Stomach (tissue), 4 donors: ENCODE results near the gene MRPL17.

Experiments
- EP300 ChIP-seq: sonication (generic); formaldehyde crosslinking; IDR thresholded peaks from one replicate; pipeline ENCODE4 v1.6.1; 2017; ENCODE audit warnings: antibody characterized with exemption
- TF ChIP-seq, protein P1 (sequence below), 7 experiments: fragments of 450-650 bp in 4 of 7; fragments of 200-600 bp in 3 of 7; sonication (generic) in 3 of 7; IDR thresholded peaks; one replicate each; pipeline ENCODE4 v1.5.1; 2016 to 2019; ENCODE audit warnings: antibody characterized with exemption in 7 of 7, control low read depth in 2 of 7, mild to moderate bottlenecking in 1 of 7

DNA sequence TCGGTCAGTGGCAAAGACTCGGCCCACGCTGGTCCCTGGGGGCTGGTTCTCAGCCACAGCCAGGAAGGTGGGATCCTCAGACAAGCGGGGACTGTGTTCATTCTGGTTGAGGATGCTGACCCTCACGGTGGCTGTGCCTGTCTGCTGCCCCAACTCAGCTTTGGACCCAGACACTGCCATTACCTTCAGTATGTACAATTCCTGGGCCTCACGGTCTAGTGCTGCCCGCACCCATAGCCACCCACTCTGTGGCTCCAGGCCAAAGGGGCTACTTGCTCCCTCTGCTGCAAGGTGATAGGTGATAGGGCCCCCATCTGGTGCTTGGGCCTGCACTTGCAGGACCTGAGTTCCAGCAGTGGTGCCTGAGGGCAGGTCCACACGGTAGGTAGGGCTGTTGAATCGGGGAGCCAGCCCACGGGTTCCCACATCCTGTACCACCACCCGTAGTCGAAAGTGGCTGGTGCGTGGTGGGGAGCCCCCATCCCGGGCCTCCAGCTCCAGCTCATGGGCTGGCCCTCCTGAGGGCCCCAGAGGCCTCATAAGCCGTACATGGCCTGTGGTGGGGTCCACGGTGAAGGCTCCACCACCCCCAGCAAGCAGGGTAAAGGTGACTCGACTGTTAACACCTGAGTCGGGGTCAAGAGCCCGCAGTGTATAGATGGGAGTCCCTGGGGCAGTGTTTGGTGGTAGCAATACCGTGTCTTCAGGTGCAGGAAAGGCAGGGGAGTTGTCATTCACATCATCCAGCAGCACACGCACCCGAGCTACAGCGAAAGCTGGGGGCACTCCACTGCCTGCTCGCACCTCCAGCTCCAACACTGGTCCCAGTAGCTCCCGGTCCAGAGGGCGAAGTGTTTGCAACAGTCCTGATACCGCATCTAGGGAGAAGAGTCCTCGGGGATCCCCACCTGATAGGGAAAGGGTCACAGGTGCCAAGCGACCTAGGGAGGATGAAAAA is 50.7 kb downstream of the MRPL17 start:
- TF ChIP-seq, protein P1, sequence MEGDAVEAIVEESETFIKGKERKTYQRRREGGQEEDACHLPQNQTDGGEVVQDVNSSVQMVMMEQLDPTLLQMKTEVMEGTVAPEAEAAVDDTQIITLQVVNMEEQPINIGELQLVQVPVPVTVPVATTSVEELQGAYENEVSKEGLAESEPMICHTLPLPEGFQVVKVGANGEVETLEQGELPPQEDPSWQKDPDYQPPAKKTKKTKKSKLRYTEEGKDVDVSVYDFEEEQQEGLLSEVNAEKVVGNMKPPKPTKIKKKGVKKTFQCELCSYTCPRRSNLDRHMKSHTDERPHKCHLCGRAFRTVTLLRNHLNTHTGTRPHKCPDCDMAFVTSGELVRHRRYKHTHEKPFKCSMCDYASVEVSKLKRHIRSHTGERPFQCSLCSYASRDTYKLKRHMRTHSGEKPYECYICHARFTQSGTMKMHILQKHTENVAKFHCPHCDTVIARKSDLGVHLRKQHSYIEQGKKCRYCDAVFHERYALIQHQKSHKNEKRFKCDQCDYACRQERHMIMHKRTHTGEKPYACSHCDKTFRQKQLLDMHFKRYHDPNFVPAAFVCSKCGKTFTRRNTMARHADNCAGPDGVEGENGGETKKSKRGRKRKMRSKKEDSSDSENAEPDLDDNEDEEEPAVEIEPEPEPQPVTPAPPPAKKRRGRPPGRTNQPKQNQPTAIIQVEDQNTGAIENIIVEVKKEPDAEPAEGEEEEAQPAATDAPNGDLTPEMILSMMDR (IDR thresholded peaks at IDR 0.05), result no peak
- TF ChIP-seq EP300, result no peak
